ENCODE results near the gene KCNB1.

- TF ChIP-seq CTCF (IDR thresholded peaks at IDR 0.05) (no peak), ZFX (IDR thresholded peaks at IDR 0.05; ENCODE audit: borderline replicate concordance) (no peak)
These were observed 3.4 kb downstream of the KCNB1 start for GRCh38 chr20:49478754-49479689.

Measured in 22Rv1 (cell line).